SU-DHL-6 (cell line): ENCODE data around the gene CROCC.
"Not testable (repeated sequence)": the region's sequence is repeated elsewhere in the genome, so short reads cannot be mapped to it uniquely, and the experiment has no call there.

ENCODE experiments used
- EZH2phosphoT487 ChIP-seq: fragments of 200-600 bp; sonication (generic), shearing (Covaris generic); conservative IDR thresholded peaks from 2 replicates; pipeline ENCODE4 v1.6.1; 2018; ENCODE audit warnings: mild to moderate bottlenecking, antibody characterized with exemption, low read length, moderate library complexity, mixed read lengths
- TF ChIP-seq, protein P1 (sequence below): fragments of 200-600 bp; sonication (generic); IDR thresholded peaks from one replicate; pipeline ENCODE4 v1.5.1; 2017; ENCODE audit warnings: antibody characterized with exemption, mild to moderate bottlenecking, low read length, moderate library complexity; ENCODE audit not compliant: insufficient read depth, poor library complexity, severe bottlenecking

GRCh38 chr1:16874968-16875765 is 46.6 kb upstream of the CROCC start:
- TF ChIP-seq, protein P1, sequence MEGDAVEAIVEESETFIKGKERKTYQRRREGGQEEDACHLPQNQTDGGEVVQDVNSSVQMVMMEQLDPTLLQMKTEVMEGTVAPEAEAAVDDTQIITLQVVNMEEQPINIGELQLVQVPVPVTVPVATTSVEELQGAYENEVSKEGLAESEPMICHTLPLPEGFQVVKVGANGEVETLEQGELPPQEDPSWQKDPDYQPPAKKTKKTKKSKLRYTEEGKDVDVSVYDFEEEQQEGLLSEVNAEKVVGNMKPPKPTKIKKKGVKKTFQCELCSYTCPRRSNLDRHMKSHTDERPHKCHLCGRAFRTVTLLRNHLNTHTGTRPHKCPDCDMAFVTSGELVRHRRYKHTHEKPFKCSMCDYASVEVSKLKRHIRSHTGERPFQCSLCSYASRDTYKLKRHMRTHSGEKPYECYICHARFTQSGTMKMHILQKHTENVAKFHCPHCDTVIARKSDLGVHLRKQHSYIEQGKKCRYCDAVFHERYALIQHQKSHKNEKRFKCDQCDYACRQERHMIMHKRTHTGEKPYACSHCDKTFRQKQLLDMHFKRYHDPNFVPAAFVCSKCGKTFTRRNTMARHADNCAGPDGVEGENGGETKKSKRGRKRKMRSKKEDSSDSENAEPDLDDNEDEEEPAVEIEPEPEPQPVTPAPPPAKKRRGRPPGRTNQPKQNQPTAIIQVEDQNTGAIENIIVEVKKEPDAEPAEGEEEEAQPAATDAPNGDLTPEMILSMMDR = not testable (repeated sequence)
- not testable (repeated sequence) for TF ChIP-seq EZH2phosphoT487
